WTC11 (cell line): ENCODE measurements around the gene MTHFS. TPM values are rescaled to one million over a fixed set of nuclear protein-coding genes. Genes with fewer than 3 reads are reported as not detected.

ENCODE experiments used
- ATAC-seq: fragments of 200-7000 bp; cut with Tn5 transposase; 2 replicates; pipeline ENCODE4 v1.10.0; 2021; ENCODE audit warnings: mild to moderate bottlenecking, moderate library complexity
- CTCF ChIA-PET: fragments of 300-600 bp; sonication (Branson Sonifier 250); formaldehyde crosslinking; loops from one replicate; lab custom pipeline; 2021; ENCODE audit warnings: antibody characterized with exemption; lab: Charles Lee
- POLR2A ChIA-PET: fragments of 350-600 bp; sonication (Branson Sonifier 250); formaldehyde crosslinking; loops from one replicate; lab custom pipeline; 2021; ENCODE audit warnings: antibody characterized with exemption; lab: Charles Lee
- DNase-seq: peaks from one replicate; pipeline ENCODE4 v3.0.0; 2021; ENCODE audit warnings: low spot score
- H3K27ac Mint-ChIP-seq: 2 replicates; pipeline ENCODE4 v1.8.0; 2021; ENCODE audit warnings: mixed read lengths
- H3K27me3 Mint-ChIP-seq: 2 replicates; pipeline ENCODE4 v1.8.0; 2021; ENCODE audit warnings: low read depth, mild to moderate bottlenecking, moderate library complexity, mixed read lengths
- H3K36me3 Mint-ChIP-seq: 2 replicates; pipeline ENCODE4 v1.8.0; 2021; ENCODE audit warnings: mixed read lengths
- H3K4me1 Mint-ChIP-seq: 2 replicates; pipeline ENCODE4 v1.8.0; 2022; ENCODE audit warnings: mixed read lengths
- H3K4me3 Mint-ChIP-seq: 2 replicates; pipeline ENCODE4 v1.8.0; 2021; ENCODE audit warnings: mild to moderate bottlenecking, moderate library complexity, mixed read lengths
- H3K9me3 Mint-ChIP-seq: 2 replicates; pipeline ENCODE4 v1.8.0; 2021; ENCODE audit warnings: mixed read lengths
- ATF2 ChIP-seq: sonication (generic); formaldehyde crosslinking; IDR thresholded peaks from 2 replicates; pipeline ENCODE4 v1.8.1; 2022; ENCODE audit warnings: low read depth, missing genetic modification reagents, borderline replicate concordance
- CBFB ChIP-seq: sonication (generic); formaldehyde crosslinking; IDR thresholded peaks from 2 replicates; pipeline ENCODE4 v1.8.1; 2022; ENCODE audit warnings: mild to moderate bottlenecking, low read depth, missing genetic modification reagents
- E2F1 ChIP-seq: sonication (generic); formaldehyde crosslinking; IDR thresholded peaks from 2 replicates; pipeline ENCODE4 v1.8.0; 2022; ENCODE audit warnings: mild to moderate bottlenecking, missing genetic modification reagents
- E2F5 ChIP-seq: sonication (generic); formaldehyde crosslinking; IDR thresholded peaks from 2 replicates; pipeline ENCODE4 v1.8.1; 2022; ENCODE audit warnings: mild to moderate bottlenecking, moderate library complexity, missing genetic modification reagents
- EMX1 ChIP-seq: fragments of 250-450 bp; sonication (Bioruptor Pico); IDR thresholded peaks from 2 replicates; pipeline ENCODE4 v1.8.0; 2021; ENCODE audit warnings: mild to moderate bottlenecking
- ERG ChIP-seq: fragments of 250-450 bp; sonication (Bioruptor Pico); IDR thresholded peaks from 2 replicates; pipeline ENCODE4 v1.8.0; 2021; ENCODE audit warnings: mild to moderate bottlenecking
- ETV6 ChIP-seq: sonication (generic); formaldehyde crosslinking; IDR thresholded peaks from 2 replicates; pipeline ENCODE4 v1.8.1; 2022; ENCODE audit warnings: mild to moderate bottlenecking, missing genetic modification reagents
- FOXP1 ChIP-seq: sonication (generic); formaldehyde crosslinking; IDR thresholded peaks from 2 replicates; pipeline ENCODE4 v1.8.0; 2022; ENCODE audit warnings: missing genetic modification reagents, mild to moderate bottlenecking, moderate library complexity, borderline replicate concordance
- GTF2I ChIP-seq: fragments of 250-450 bp; sonication (Bioruptor Pico); conservative IDR thresholded peaks from 2 replicates; pipeline ENCODE4 v1.4.0; 2021; ENCODE audit warnings: mild to moderate bottlenecking
- JUN ChIP-seq: sonication (generic); formaldehyde crosslinking; IDR thresholded peaks from 2 replicates; pipeline ENCODE4 v1.8.0; 2023; ENCODE audit warnings: mild to moderate bottlenecking, missing genetic modification reagents
- MXD4 ChIP-seq: fragments of 250-450 bp; sonication (Bioruptor Pico); IDR thresholded peaks from 2 replicates; pipeline ENCODE4 v1.8.0; 2021; ENCODE audit warnings: mild to moderate bottlenecking, moderate library complexity, borderline replicate concordance
- NR1H2 ChIP-seq: sonication (generic); formaldehyde crosslinking; IDR thresholded peaks from 2 replicates; pipeline ENCODE4 v1.9.0; 2021; ENCODE audit warnings: mild to moderate bottlenecking, moderate library complexity, missing genetic modification reagents
- NR2C2 ChIP-seq: sonication (generic); formaldehyde crosslinking; IDR thresholded peaks from 2 replicates; pipeline ENCODE4 v1.8.0; 2022; ENCODE audit warnings: mild to moderate bottlenecking, missing genetic modification reagents
- NR3C1 ChIP-seq: sonication (generic); formaldehyde crosslinking; conservative IDR thresholded peaks from 2 replicates; pipeline ENCODE4 v1.8.1; 2023; ENCODE audit warnings: low read depth, mild to moderate bottlenecking, missing genetic modification reagents
- OVOL2 ChIP-seq: fragments of 250-450 bp; sonication (Bioruptor Pico); IDR thresholded peaks from 2 replicates; pipeline ENCODE4 v1.9.0; 2021; ENCODE audit warnings: mild to moderate bottlenecking, borderline replicate concordance
- PREB ChIP-seq: sonication (generic); formaldehyde crosslinking; IDR thresholded peaks from 2 replicates; pipeline ENCODE4 v1.8.1; 2022; ENCODE audit warnings: mild to moderate bottlenecking, missing genetic modification reagents, moderate library complexity, borderline replicate concordance
- SMAD3 ChIP-seq: sonication (generic); formaldehyde crosslinking; IDR thresholded peaks from 2 replicates; pipeline ENCODE4 v1.8.0; 2022; ENCODE audit warnings: missing genetic modification reagents, mild to moderate bottlenecking, borderline replicate concordance
- TCF7 ChIP-seq: sonication (generic); formaldehyde crosslinking; IDR thresholded peaks from 2 replicates; pipeline ENCODE4 v1.8.0; 2022; ENCODE audit warnings: mild to moderate bottlenecking, low read depth, missing genetic modification reagents, moderate library complexity
- TEAD4 ChIP-seq: sonication (generic); formaldehyde crosslinking; IDR thresholded peaks from 2 replicates; pipeline ENCODE4 v1.8.0; 2022; ENCODE audit warnings: mild to moderate bottlenecking, missing genetic modification reagents
- USF1 ChIP-seq: sonication (generic); formaldehyde crosslinking; IDR thresholded peaks from 2 replicates; pipeline ENCODE4 v1.8.0; 2022; ENCODE audit warnings: mild to moderate bottlenecking, missing genetic modification reagents
- ZNF317 ChIP-seq: sonication (generic); formaldehyde crosslinking; IDR thresholded peaks from 2 replicates; pipeline ENCODE4 v1.8.1; 2023; ENCODE audit warnings: low read depth, mild to moderate bottlenecking, moderate library complexity, missing genetic modification reagents, borderline replicate concordance
- ZNF416 ChIP-seq: fragments of 250-450 bp; sonication (Bioruptor Pico); IDR thresholded peaks from 2 replicates; pipeline ENCODE4 v1.9.0; 2021; ENCODE audit warnings: mild to moderate bottlenecking, inconsistent platforms
- ZNF425 ChIP-seq: fragments of 250-450 bp; sonication (Bioruptor Pico); conservative IDR thresholded peaks from 2 replicates; pipeline ENCODE4 v1.9.0; 2021; ENCODE audit warnings: mild to moderate bottlenecking
- ZNF671 ChIP-seq: fragments of 250-450 bp; sonication (Bioruptor Pico); IDR thresholded peaks from 2 replicates; pipeline ENCODE4 v1.8.0; 2021; ENCODE audit warnings: mild to moderate bottlenecking
- ZSCAN18 ChIP-seq: fragments of 250-450 bp; sonication (Bioruptor Pico); IDR thresholded peaks from 2 replicates; pipeline ENCODE4 v2.1.2; 2022; ENCODE audit warnings: mild to moderate bottlenecking, moderate library complexity
- total RNA-seq: library from RNA; stranded (reverse); gene quantifications from 3 replicates; pipeline ENCODE4 v1.2.3, GENCODE V29; 2021

MTHFS gene
- total RNA-seq, 1 experiment from 2014 or later = 24.8 TPM

- Mint-ChIP-seq H3K9me3 (peaks cover 68% of the 10 kb centered on the region), H3K27ac (no peak overlapping the region), H3K36me3 (peaks cover 96% of the 10 kb centered on the region), H3K27me3 (peaks cover 7% of the 10 kb centered on the region; the same call in 1 of the 2 replicates), H3K4me1 (no peaks in the 10 kb centered on the region), H3K4me3 (no peak overlapping the region)
- CTCF ChIA-PET = interaction anchor here (0.6 kb wide), 1 partner anchor 1653 kb away, joined by 3 read pairs; no protein-coding TSS in a partner anchor
- TF ChIP-seq E2F1 (CRISPR knock-in tag) (no peak), PREB (no peak), OVOL2 (CRISPR knock-in tag) (no peak), USF1 (CRISPR knock-in tag) (no peak), ETV6 (no peak), NR3C1 (CRISPR knock-in tag) (no peak), ZNF671 (no peak), JUN (CRISPR knock-in tag) (no peak), SMAD3 (CRISPR knock-in tag) (no peak)
- POLR2A ChIA-PET = no interaction called here
- no peak for ATAC-seq
- no peak for DNase-seq
Measured at GRCh38 chr15:79878078-79878705, 18.6 kb downstream of the MTHFS start.

GRCh38 chr15:79875213-79875612, 21.6 kb downstream of the MTHFS start:
- peaks cover 7% of the 10 kb centered on the region; the same call in 1 of the 2 replicates for H3K27me3 Mint-ChIP-seq
- POLR2A ChIA-PET = no interaction called here
- CTCF ChIA-PET = interaction anchor here (0.7 to 1.6 kb wide), 3 partner anchors 22 to 535 kb away, joined by 3 to 4 read pairs (median 3); no protein-coding TSS in a partner anchor
- H3K9me3 Mint-ChIP-seq = peaks cover 75% of the 10 kb centered on the region
- H3K4me1 Mint-ChIP-seq = no peaks in the 10 kb centered on the region
- H3K36me3 Mint-ChIP-seq = peaks cover 85% of the 10 kb centered on the region
- H3K4me3 Mint-ChIP-seq = no peak overlapping the region
- H3K27ac Mint-ChIP-seq = no peak overlapping the region
- ATAC-seq (no peak), DNase-seq (no peak)
- TF ChIP-seq MXD4 (CRISPR knock-in tag) (no peak), ZNF416 (CRISPR knock-in tag) (no peak), ERG (CRISPR knock-in tag) (no peak), E2F5 (no peak), EMX1 (CRISPR knock-in tag) (no peak), TCF7 (CRISPR knock-in tag) (no peak), ATF2 (CRISPR knock-in tag) (no peak), NR2C2 (CRISPR knock-in tag) (no peak), GTF2I (CRISPR knock-in tag) (no peak), ZNF425 (CRISPR knock-in tag) (no peak), ZNF317 (CRISPR knock-in tag) (no peak), TEAD4 (CRISPR knock-in tag) (no peak), FOXP1 (no peak), ZSCAN18 (CRISPR knock-in tag) (no peak), CBFB (CRISPR knock-in tag) (no peak), ETV6 (no peak), NR1H2 (no peak)
